Hepatocyte (in vitro differentiated cells): ENCODE data around the gene RAB19.

Experiments used
- CTCF ChIP-seq: fragments of 200-600 bp; sonication (generic); IDR thresholded peaks from 2 replicates; pipeline ENCODE4 v1.5.1; 2016; ENCODE audit warnings: antibody characterized with exemption, mild to moderate bottlenecking; ENCODE audit not compliant: poor library complexity
- EZH2 ChIP-seq: fragments of 200-600 bp; sonication (generic); IDR thresholded peaks from 2 replicates; pipeline ENCODE4 v1.6.1; 2016; ENCODE audit warnings: antibody characterized with exemption, mild to moderate bottlenecking, borderline replicate concordance

GRCh38 chr7:140397784-140398750, 5.8 kb upstream of the RAB19 start, which contains the start of gene SLC37A3:
- TF ChIP-seq EZH2 (no peak), CTCF (no peak)
